ENCODE results near the gene CLSTN2.

- TF ChIP-seq EZH2 (IDR thresholded peaks at IDR 0.05) (no peak), CTCF (IDR thresholded peaks at IDR 0.05 in 2 of 3, conservative IDR thresholded peaks at IDR 0.05 in 1 of 3; ENCODE audit: borderline replicate concordance in 1 of 3, insufficient read depth in 1 of 3, low read depth in 2 of 3, low read length in 2 of 3) (no peak), EZH2phosphoT487 (IDR thresholded peaks at IDR 0.05; ENCODE audit: borderline replicate concordance) (no peak), YY1 (IDR thresholded peaks at IDR 0.05; ENCODE audit: extremely low read depth, insufficient replicate concordance, low read depth, low read length) (no peak), FOSL1 (IDR thresholded peaks at IDR 0.05; ENCODE audit: low read depth) (no peak)
These were observed 507.6 kb downstream of the CLSTN2 start for GRCh38 chr3:140442621-140443020.

Measured in HCT116 (cell line).